Upper lobe of right lung (tissue), 1 donor: Measurements from ENCODE around the gene LUZP1. TPM values are rescaled to one million over a fixed set of nuclear protein-coding genes. Genes with fewer than 3 reads are reported as not detected.

Experiments used
- ATAC-seq: fragments of 200-7000 bp; cut with Tn5 transposase; one replicate; pipeline ENCODE4 v1.9.1; 2020; ENCODE audit warnings: mild to moderate bottlenecking, moderate library complexity
- DNase-seq: peaks from one replicate; pipeline ENCODE4 v3.0.0-alpha.2; 2020
- H3K27ac ChIP-seq: fragments of 200-600 bp; one replicate; pipeline ENCODE4 v1.8.0; 2022
- H3K27me3 ChIP-seq: fragments of 200-600 bp; one replicate; pipeline ENCODE4 v1.8.0; 2022; ENCODE audit warnings: mild to moderate bottlenecking
- H3K36me3 ChIP-seq: fragments of 200-600 bp; one replicate; pipeline ENCODE4 v1.8.0; 2022
- H3K4me1 ChIP-seq: fragments of 200-600 bp; one replicate; pipeline ENCODE4 v1.8.0; 2022
- H3K4me3 ChIP-seq: fragments of 200-600 bp; one replicate; pipeline ENCODE4 v1.8.0; 2022; ENCODE audit warnings: mild to moderate bottlenecking
- H3K9me3 ChIP-seq: fragments of 200-600 bp; one replicate; pipeline ENCODE4 v1.8.0; 2022
- CTCF ChIP-seq: fragments of 200-600 bp; IDR thresholded peaks from one replicate; pipeline ENCODE4 v1.8.0; 2022; ENCODE audit warnings: antibody characterized with exemption
- intact Hi-C: fragments of 100-400 bp; cut with DNase I; formaldehyde crosslinking; loops from one replicate; pipeline ENCODE4 v1.11.0; 2022
- total RNA-seq: library from RNA; stranded (reverse); fragmentation: NEBNext Ultra II Directional; extraction: Animal tissue kit (Norgen Biotek cat#: 25700); gene quantifications from one replicate; pipeline ENCODE4 v1.2.1, GENCODE V29; 2021
- donor health status: DM: no; HTN: yes; CAD: no; lungs with severe emphysema.

LUZP1 gene
- total RNA-seq, 1 donor from 2014 or later = 36.4 TPM

GRCh38 chr1:23177031-23177430 lies 8.4 kb upstream of the LUZP1 start:
- H3K9me3 ChIP-seq = no peaks in the 10 kb centered on the region
- no peak for DNase-seq
- no peak for TF ChIP-seq CTCF
- H3K36me3 ChIP-seq = no peaks in the 10 kb centered on the region
- H3K27ac ChIP-seq = peak overlapping the region; percentile 83
- peak overlapping the region; percentile 58 for H3K4me3 ChIP-seq
- no peaks in the 10 kb centered on the region for H3K27me3 ChIP-seq
- intact Hi-C loops = no loop called here
- H3K4me1 ChIP-seq = no peaks in the 10 kb centered on the region
- ATAC-seq = no peak

DNA sequence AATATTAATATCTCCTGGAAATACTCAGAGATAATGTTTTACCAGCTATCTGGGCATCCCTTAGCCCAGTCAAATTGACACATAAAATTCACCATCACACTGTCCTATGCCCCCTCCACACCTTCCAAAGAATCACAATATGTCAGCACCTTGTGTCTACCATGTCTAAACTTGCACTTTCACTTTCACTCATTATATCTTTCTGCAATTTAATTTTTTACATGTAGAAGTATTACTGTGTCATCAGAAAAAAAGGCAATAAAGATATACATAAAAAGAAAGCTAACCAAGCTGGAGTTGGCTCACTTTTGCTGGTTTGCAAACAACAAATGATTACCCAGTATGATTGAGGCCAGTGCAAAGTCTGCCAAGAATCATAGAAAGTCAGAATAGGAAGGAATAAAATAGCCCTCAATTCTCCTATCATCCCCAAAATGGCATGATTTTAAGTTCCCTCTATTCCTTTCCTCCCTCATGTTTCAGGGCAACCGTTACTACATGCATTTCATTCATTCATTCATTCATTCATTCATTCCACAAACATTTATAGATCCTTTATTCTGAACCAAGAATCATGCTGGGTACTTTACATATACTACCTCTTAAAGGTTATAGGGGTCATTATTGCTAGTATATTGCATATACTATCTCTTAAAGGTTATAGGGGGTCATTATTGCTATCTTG lies 5.9 kb upstream of the LUZP1 start:
- no peak for DNase-seq
- Histone ChIP-seq H3K4me1 (peaks cover 12% of the 10 kb centered on the region), H3K9me3 (no peaks in the 10 kb centered on the region), H3K4me3 (no peak overlapping the region), H3K27ac (no peak overlapping the region), H3K27me3 (no peaks in the 10 kb centered on the region), H3K36me3 (no peaks in the 10 kb centered on the region)
- intact Hi-C loops = no loop called here
- no peak for TF ChIP-seq CTCF
- ATAC-seq = no peak

DNA sequence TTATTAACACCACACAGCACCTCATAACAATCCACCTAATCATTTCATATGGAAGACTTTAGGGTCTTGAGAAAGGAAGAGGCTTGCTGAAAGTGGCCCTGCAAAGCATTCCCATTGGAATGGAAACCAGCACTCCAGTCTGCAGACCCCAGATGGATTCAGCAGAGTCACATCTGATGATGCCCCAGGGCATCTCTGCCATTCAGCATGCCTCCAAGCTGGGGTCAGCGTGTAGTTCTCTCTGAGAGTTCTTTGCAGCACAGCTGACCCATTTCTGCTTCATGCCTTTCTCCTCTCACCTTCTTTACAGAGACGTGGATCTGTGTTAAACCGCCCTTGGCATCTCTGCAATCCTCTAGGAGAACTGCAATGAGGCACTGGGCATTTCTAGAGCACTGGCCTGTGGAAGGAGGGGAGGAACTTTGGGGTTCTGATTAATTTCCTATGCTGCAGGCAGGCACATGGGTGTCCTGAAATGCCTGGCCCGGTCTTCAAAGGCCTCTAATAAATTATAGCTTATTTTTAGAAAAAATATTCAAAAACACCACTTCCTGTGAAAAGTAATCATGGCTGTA lies 2.6 kb upstream of the LUZP1 start:
- no peak for TF ChIP-seq CTCF
- Histone ChIP-seq H3K9me3 (no peaks in the 10 kb centered on the region), H3K4me3 (no peak overlapping the region), H3K36me3 (no peaks in the 10 kb centered on the region), H3K27ac (peak overlapping the region; percentile 17), H3K4me1 (peaks cover 27% of the 10 kb centered on the region), H3K27me3 (no peaks in the 10 kb centered on the region)
- DNase-seq (no peak), ATAC-seq (no peak)
- intact Hi-C loops = no loop called here

- ATAC-seq (peak; percentile 81), DNase-seq (peak; percentile 84)
- intact Hi-C loops = no loop called here
- Histone ChIP-seq H3K36me3 (no peaks in the 10 kb centered on the region), H3K27ac (peak overlapping the region; percentile 86), H3K9me3 (no peaks in the 10 kb centered on the region), H3K4me3 (no peak overlapping the region), H3K27me3 (no peaks in the 10 kb centered on the region), H3K4me1 (peaks cover 27% of the 10 kb centered on the region)
- no peak for TF ChIP-seq CTCF
These were observed 1.2 kb upstream of the LUZP1 start for GRCh38 chr1:23169727-23170335.

DNA sequence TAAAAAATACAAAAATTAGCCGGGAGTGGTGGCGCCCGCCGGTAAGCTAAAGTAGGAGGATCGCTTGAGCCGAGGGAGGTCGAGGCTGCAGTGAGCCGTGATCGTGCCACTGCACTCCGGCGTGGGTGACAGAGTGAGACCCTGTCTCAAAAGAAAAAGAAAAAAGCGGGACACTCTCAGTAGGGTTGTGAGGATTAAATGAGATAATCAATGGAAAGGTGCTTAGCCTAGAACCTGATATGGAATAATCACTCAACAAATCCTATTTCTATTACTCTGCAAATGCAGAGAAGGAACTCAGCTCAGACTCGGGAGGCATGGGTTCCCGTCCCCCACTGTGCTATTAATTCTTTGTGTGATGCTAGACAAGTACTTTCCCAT lies 529 bp upstream of the LUZP1 start:
- Histone ChIP-seq H3K27me3 (no peaks in the 10 kb centered on the region), H3K36me3 (no peaks in the 10 kb centered on the region), H3K4me1 (peaks cover 27% of the 10 kb centered on the region), H3K27ac (peak overlapping the region; percentile 86), H3K4me3 (peak overlapping the region; percentile 88), H3K9me3 (no peaks in the 10 kb centered on the region)
- DNase-seq (no peak), ATAC-seq (no peak)
- intact Hi-C loops = no loop called here
- TF ChIP-seq CTCF = no peak
